ENCODE results near the gene MSH5. TPM values are rescaled to one million over a fixed set of nuclear protein-coding genes. Genes with fewer than 3 reads are reported as not detected.

Gene MSH5
- total RNA-seq, 1 experiment from 2014 or later, result 22.4 TPM

- H3K4me3 Mint-ChIP-seq, result no peak overlapping the region
- H3K27ac ChIP-seq (ENCODE audit: insufficient read length, low read depth, low read length), result no peak overlapping the region
- H3K27ac Mint-ChIP-seq, result no peak overlapping the region
Measured at GRCh38 chr6:31767096-31767645, 27.4 kb downstream of the MSH5 start.

More at GRCh38 chr6:31767096-31767645, 27.4 kb downstream of the MSH5 start:
- Histone ChIP-seq H3K9me3 (ENCODE audit: control insufficient read depth, low read depth, low read length) (no peaks in the 10 kb centered on the region), H4K5ac (ENCODE audit: insufficient read length, low read depth, low read length) (no peak overlapping the region), H4K8ac (replicated peaks; ENCODE audit: insufficient read length, low read depth, low read length) (no peak overlapping the region), H3K18ac (ENCODE audit: insufficient read length, low read depth, low read length) (no peak overlapping the region), H4K20me1 (ENCODE audit: control insufficient read depth, insufficient read depth, insufficient read length) (no peaks in the 10 kb centered on the region), H2BK5ac (ENCODE audit: insufficient read length, low read length) (no peak overlapping the region), H2BK12ac (ENCODE audit: insufficient read length, low read depth, low read length) (no peak overlapping the region), H3K23ac (ENCODE audit: insufficient read length, low read depth, low read length) (no peak overlapping the region), H2AFZ (ENCODE audit: low read length) (no peak overlapping the region), H3K9ac (ENCODE audit: extremely low read depth, insufficient read length, low read length) (no peak overlapping the region), H3K27me3 (ENCODE audit: insufficient read depth, low read length) (no peaks in the 10 kb centered on the region), H2BK20ac (ENCODE audit: low read depth, low read length, poor library complexity, severe bottlenecking) (no peak overlapping the region), H3K79me2 (ENCODE audit: insufficient read depth, low read length) (no peaks in the 10 kb centered on the region), H3K4ac (ENCODE audit: low read depth, low read length) (no peak overlapping the region), H3T11ph (ENCODE audit: low read length) (no peak overlapping the region), H3K14ac (ENCODE audit: insufficient read depth, low read length) (no peak overlapping the region; the same call in 1 of the 2 replicates), H3K4me2 (ENCODE audit: insufficient read depth, insufficient read length, low read length) (no peak overlapping the region), H4K91ac (ENCODE audit: insufficient read length, low read depth, low read length) (no peak overlapping the region), H3K56ac (ENCODE audit: insufficient read length, low read depth, low read length) (no peak overlapping the region), H2BK120ac (ENCODE audit: low read depth, low read length, poor library complexity, severe bottlenecking) (no peak overlapping the region), H3K23me2 (ENCODE audit: insufficient read length, low read depth, low read length, poor library complexity, severe bottlenecking) (no peaks in the 10 kb centered on the region), H3K4me1 (ENCODE audit: insufficient read depth, low read length) (no peaks in the 10 kb centered on the region), H3K79me1 (ENCODE audit: insufficient read depth, low read depth, low read length, poor library complexity, severe bottlenecking) (no peaks in the 10 kb centered on the region), H2AK5ac (ENCODE audit: insufficient read length, low read length) (no peak overlapping the region), H2BK15ac (ENCODE audit: low read depth, low read length) (no peak overlapping the region)
- DNase-seq, result no peak
- WGBS (ENCODE audit: extremely low coverage, insufficient read length, low lambda C conversion rate), result no CpG with 5 or more reads among the region's 6 CpGs
- no peak for TF ChIP-seq CTCF (conservative IDR thresholded peaks at IDR 0.05)
- H3K36me3 Mint-ChIP-seq (ENCODE audit: insufficient read depth in 1 of 3, low read depth in 3 of 3), result peaks cover under 1 to 13% (median 7%) of the 10 kb centered on the region in 3 experiments; a peak in 4 of 7 replicates
- H3K9me3 Mint-ChIP-seq, result no peaks in the 10 kb centered on the region; a peak in 1 of 5 replicates
- no peaks in the 10 kb centered on the region; the same call in 1 of the 2 replicates for H3K27me3 Mint-ChIP-seq (ENCODE audit: low read depth)
- H3K4me1 Mint-ChIP-seq, result peaks cover 25 to 27% of the 10 kb centered on the region in 2 experiments
